ENCODE results near the gene NRP2.

- TF ChIP-seq CTCF (IDR thresholded peaks at IDR 0.05) = no peak
- no peak for TF ChIP-seq POLR2A (IDR thresholded peaks at IDR 0.05)
Measured at GRCh38 chr2:205733648-205734047, 51.3 kb downstream of the NRP2 start.
